NOMO-1 treated with DMSO at 0.1 percent for 48 hours (cell line): ENCODE measurements around the gene PRAMEF13.
"Not testable (repeated sequence)": the region's sequence is repeated elsewhere in the genome, so short reads cannot be mapped to it uniquely, and the experiment has no call there.

Experiments
- DNase-seq: peaks from one replicate; lab custom pipeline; 2025; ENCODE audit not compliant: unreplicated experiment; lab: John Stamatoyannopoulos, UW

Gene PRAMEF13

DNA sequence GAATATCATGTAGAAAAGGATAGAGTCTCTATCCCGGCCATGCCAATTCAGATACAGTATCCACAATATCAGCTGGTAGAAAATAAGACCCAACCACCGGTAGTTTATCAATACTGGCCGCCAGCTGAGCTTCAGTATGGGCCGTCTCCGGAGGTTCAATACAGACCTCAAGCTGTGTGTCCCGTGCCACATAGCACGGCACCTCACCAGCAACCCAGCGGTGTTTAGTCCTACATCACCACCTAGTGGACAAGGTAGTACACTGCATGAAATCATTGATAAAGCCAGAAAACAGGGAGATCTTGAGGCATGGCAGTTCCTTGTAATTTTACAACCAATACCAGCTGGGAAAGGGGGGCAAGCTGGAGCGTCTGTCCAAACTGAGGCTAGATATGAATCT lies 7.5 kb upstream of the PRAMEF13 start:
- not testable (repeated sequence) for DNase-seq

DNA sequence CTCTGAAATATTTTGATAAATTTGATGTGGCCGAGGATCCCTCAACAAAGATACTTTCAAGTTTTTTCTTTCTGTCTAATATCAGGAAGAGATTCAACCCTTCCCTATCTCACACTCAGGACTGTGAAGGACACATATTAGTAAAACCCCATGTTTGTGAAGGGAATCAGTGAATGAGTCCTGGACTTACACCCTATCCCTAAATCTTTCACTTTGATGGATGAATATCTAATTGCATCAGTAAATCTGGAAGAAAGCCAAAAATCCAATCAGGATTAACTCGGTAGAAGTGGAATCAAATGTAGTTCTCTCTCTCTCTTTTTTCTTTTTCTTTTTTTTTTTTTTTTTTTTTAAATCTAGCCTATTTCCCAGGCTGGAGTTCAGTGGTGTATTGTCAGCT lies 29.7 kb downstream of the PRAMEF13 start, which contains the start of gene PRAMEF9:
Gene PRAMEF9, plus strand, starts transcription at position 301 of the 400 bp plus-strand sequence. CDS start 3,433 bp downstream, outside the sequence.
- not testable (repeated sequence) for DNase-seq

DNA sequence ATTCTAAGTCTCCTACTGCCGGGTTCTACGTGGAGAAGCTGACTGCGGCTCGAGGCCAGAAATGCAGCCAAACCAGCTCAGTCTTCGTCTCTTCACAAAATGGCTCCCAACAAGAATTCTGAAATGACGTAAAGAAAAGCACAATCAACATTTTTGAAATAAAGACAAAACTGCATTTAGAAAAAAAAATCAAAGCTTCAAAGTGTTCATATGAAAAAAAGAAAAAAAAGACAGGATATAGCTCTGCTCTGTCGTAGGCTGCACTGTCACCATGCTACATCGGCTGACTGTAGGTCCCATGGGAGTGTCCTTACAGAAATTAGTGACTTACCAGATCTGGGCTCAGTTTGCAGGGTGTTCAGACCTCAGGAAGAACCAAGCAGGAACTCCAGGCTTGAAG lies 35.7 kb downstream of the PRAMEF13 start, which contains the start of gene HNRNPCL4:
Gene HNRNPCL4, minus strand, starts transcription at position 101 of the 400 bp plus-strand sequence. CDS start 164 bp downstream, outside the sequence.
- DNase-seq = not testable (repeated sequence)

DNA sequence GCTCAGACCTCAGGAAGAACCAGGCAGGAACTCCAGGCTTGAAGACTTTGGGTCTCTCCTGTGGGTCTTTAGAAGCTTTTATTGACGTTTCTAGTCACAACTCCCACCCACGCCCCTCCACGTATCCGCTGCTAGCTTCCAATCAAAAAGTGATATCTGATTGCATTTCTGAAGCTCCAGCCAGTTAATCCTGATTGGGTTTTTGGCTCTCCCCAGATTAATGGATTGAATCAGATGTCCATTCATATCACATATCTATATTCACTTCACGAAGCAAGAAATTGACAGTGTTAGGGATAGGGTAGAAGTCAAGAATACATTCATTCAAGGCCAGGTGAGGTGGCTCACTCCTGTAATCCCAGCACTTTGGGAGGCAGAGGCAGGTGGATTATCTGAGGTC lies 45.3 kb downstream of the PRAMEF13 start, which contains the start of gene PRAMEF26:
Gene PRAMEF26, minus strand, starts transcription at position 101 of the 400 bp plus-strand sequence. CDS start 2,914 bp downstream, outside the sequence.
- not testable (repeated sequence) for DNase-seq
